ENCODE results near the gene SCART1.

DNA sequence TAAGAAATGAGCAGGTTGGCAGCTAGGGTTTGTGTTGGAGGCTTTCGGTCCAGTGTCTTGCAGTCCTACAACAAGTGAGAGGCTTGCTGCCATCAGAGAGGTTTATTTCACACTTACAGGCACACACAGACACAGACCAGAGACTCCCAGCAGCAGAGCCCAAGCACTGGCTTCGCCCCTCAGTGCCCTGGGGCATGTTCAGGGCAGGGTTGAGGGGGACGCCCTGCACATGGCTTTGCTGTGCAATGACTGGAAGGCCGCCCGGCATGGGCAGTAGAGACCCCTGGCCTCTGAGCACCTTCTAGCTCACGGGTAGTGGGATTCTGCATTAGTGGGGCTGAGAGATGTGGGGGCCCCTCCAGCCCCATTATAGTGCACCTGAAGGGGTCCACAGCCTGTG lies 33.2 kb upstream of the SCART1 start:
- no peak for TF ChIP-seq CTCF (IDR thresholded peaks at IDR 0.05 in 2 of 3, conservative IDR thresholded peaks at IDR 0.05 in 1 of 3; ENCODE audit: borderline replicate concordance in 1 of 3, insufficient read depth in 1 of 3, low read depth in 2 of 3, low read length in 2 of 3)
- no peak for TF ChIP-seq CBX3 (IDR thresholded peaks at IDR 0.05; ENCODE audit: low read depth)
- TF ChIP-seq POLR2A (IDR thresholded peaks at IDR 0.05; ENCODE audit: borderline replicate concordance, extremely low read depth, insufficient read depth, insufficient read length), result no peak
- TF ChIP-seq, protein P1, sequence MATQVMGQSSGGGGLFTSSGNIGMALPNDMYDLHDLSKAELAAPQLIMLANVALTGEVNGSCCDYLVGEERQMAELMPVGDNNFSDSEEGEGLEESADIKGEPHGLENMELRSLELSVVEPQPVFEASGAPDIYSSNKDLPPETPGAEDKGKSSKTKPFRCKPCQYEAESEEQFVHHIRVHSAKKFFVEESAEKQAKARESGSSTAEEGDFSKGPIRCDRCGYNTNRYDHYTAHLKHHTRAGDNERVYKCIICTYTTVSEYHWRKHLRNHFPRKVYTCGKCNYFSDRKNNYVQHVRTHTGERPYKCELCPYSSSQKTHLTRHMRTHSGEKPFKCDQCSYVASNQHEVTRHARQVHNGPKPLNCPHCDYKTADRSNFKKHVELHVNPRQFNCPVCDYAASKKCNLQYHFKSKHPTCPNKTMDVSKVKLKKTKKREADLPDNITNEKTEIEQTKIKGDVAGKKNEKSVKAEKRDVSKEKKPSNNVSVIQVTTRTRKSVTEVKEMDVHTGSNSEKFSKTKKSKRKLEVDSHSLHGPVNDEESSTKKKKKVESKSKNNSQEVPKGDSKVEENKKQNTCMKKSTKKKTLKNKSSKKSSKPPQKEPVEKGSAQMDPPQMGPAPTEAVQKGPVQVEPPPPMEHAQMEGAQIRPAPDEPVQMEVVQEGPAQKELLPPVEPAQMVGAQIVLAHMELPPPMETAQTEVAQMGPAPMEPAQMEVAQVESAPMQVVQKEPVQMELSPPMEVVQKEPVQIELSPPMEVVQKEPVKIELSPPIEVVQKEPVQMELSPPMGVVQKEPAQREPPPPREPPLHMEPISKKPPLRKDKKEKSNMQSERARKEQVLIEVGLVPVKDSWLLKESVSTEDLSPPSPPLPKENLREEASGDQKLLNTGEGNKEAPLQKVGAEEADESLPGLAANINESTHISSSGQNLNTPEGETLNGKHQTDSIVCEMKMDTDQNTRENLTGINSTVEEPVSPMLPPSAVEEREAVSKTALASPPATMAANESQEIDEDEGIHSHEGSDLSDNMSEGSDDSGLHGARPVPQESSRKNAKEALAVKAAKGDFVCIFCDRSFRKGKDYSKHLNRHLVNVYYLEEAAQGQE (IDR thresholded peaks at IDR 0.05; ENCODE audit: low read depth), result no peak
- TF ChIP-seq POLR2AphosphoS5 (IDR thresholded peaks at IDR 0.05; ENCODE audit: low read depth, low read length), result no peak
- TF ChIP-seq, protein P2, sequence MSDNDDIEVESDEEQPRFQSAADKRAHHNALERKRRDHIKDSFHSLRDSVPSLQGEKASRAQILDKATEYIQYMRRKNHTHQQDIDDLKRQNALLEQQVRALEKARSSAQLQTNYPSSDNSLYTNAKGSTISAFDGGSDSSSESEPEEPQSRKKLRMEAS (IDR thresholded peaks at IDR 0.05), result no peak

Measured in HCT116 (cell line).